Psoas muscle (tissue), 8 donors: Measurements from ENCODE around the gene ZNF526. TPM values are rescaled to one million over a fixed set of nuclear protein-coding genes. Genes with fewer than 3 reads are reported as not detected.

Experiments
- ATAC-seq, 4 donors: fragments of 200-7000 bp; cut with Tn5 transposase; one replicate each; pipeline ENCODE4 v1.9.1; 2020; ENCODE audit warnings: moderate library complexity in 3 of 4, mild to moderate bottlenecking in 2 of 4
- DNase-seq, 2 donors: peaks; one replicate each; pipeline ENCODE4 v3.0.0-alpha.2; 2020
- H3K27ac ChIP-seq: fragments of 200-600 bp; one replicate; pipeline ENCODE4 v1.8.0; 2022
- H3K27me3 ChIP-seq, 3 donors: fragments of 200-600 bp in 1 of 3; one replicate each; pipeline versions ENCODE4 v1.6.1 to v1.8.0; 2013 to 2022; ENCODE audit warnings: low read length in 2 of 3, mild to moderate bottlenecking in 2 of 3, moderate library complexity in 1 of 3; ENCODE audit not compliant: insufficient read depth in 3 of 3
- H3K36me3 ChIP-seq, 2 donors: fragments of 200-600 bp in 1 of 2; one replicate each; pipeline versions ENCODE4 v1.6.1 to v1.8.0; 2013 to 2022; ENCODE audit warnings: low read depth in 1 of 2, mild to moderate bottlenecking in 1 of 2, moderate library complexity in 1 of 2; ENCODE audit not compliant: insufficient read depth in 1 of 2
- H3K4me1 ChIP-seq: fragments of 200-600 bp; one replicate; pipeline ENCODE4 v1.8.0; 2022
- H3K4me3 ChIP-seq: fragments of 200-600 bp; one replicate; pipeline ENCODE4 v1.8.0; 2022; ENCODE audit warnings: mild to moderate bottlenecking
- H3K9me3 ChIP-seq: fragments of 200-600 bp; one replicate; pipeline ENCODE4 v1.8.0; 2022
- WGBS, 3 donors: extraction: QIAGEN DNeasy Blood & Tissue Kit; methylation state at CpG; one replicate each; pipeline versions ENCODE4 v1.1.6 to v1.1.7; 2013; 5-methylcytosine and 5-hydroxymethylcytosine counted together
- intact Hi-C, 2 donors: fragments of 100-400 bp; cut with DNase I; formaldehyde crosslinking; loops; one replicate each; pipeline versions ENCODE4 v1.11.0 to v1.14.2; 2022
- polyA plus RNA-seq, 3 donors: library from polyadenylated mRNA; stranded (reverse); fragments of 200-250 nt; gene quantifications; one replicate each; pipeline ENCODE4 v1.2.3, GENCODE V29; 2013
- total RNA-seq, 4 donors: library from RNA; stranded (reverse); fragmentation: NEBNext Ultra II Directional in 2 of 4; extraction: Animal tissue kit (Norgen Biotek cat#: 25700) in 2 of 4; gene quantifications; one replicate each; pipeline versions ENCODE4 v1.2.1 to v1.2.4, GENCODE V29; 2021 to 2023
- TF ChIP-seq, protein P1 (sequence below): fragments of 200-600 bp; IDR thresholded peaks from one replicate; pipeline ENCODE4 v1.8.0; 2022; ENCODE audit warnings: antibody characterized with exemption
- donor health status: healthy with polysubstance abuse.
- donor health status: DM: no; HTN: no; CAD: no; lungs with moderate emphysema.
- donor health status: Bipolar disorder and iron deficiency.
- donor health status: healthy.
- donor health status: DM: yes; HTN: yes; CAD: no.
- donor health status: DM: no; HTN: no; CAD: no.
- donor health status: DM: no; HTN: no; CAD: no.
- donor health status: DM: yes; HTN: yes; CAD: no.

The ZNF526 gene
- total and polyA plus RNA-seq, 7 donors, result 3.4 to 7.9 (median 5.9) TPM

DNA sequence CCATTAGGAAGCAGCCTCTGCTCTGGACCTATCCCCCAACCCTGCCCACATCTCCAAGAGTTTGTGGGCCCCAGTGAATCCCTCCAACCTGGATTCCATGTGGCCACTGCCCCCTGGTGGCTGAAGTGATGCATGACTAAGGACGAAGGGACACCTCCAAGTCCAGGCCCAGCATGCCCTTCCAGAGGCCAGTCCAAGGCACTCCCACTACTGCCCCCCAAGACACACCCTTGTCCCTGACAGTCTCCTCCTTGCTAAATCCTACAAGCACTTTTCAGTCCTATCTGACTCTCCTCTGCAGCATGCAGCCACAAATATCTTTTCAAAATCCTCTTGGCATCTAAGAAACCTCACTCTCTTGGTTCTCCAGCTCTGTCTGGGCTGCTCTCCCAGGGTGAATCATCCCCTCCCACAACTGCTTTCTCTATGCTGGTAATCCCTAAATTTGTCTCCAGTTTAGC, 35.7 kb upstream of the ZNF526 start:
- no peaks in the 10 kb centered on the region for H3K36me3 ChIP-seq
- H3K4me1 ChIP-seq, result no peaks in the 10 kb centered on the region
- H3K4me3 ChIP-seq, result no peak overlapping the region
- peak; percentile 72 to 80 for DNase-seq
- 0 to 20% (median 5%) methylated on average over 1 of the region's 1 CpG for WGBS, 3 donors
- TF ChIP-seq, protein P1, sequence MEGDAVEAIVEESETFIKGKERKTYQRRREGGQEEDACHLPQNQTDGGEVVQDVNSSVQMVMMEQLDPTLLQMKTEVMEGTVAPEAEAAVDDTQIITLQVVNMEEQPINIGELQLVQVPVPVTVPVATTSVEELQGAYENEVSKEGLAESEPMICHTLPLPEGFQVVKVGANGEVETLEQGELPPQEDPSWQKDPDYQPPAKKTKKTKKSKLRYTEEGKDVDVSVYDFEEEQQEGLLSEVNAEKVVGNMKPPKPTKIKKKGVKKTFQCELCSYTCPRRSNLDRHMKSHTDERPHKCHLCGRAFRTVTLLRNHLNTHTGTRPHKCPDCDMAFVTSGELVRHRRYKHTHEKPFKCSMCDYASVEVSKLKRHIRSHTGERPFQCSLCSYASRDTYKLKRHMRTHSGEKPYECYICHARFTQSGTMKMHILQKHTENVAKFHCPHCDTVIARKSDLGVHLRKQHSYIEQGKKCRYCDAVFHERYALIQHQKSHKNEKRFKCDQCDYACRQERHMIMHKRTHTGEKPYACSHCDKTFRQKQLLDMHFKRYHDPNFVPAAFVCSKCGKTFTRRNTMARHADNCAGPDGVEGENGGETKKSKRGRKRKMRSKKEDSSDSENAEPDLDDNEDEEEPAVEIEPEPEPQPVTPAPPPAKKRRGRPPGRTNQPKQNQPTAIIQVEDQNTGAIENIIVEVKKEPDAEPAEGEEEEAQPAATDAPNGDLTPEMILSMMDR, result peak; percentile 76
- peaks cover 3 to 39% (median 3%) of the 10 kb centered on the region in 3 donors for H3K27me3 ChIP-seq
- intact Hi-C loops, result loop anchor here in 1 of 2 donors (2.0 kb wide), 2 partner anchors 52 to 76 kb away; partner anchors contain the start of gene POU2F2
- H3K27ac ChIP-seq, result no peak overlapping the region
- no peaks in the 10 kb centered on the region for H3K9me3 ChIP-seq
- ATAC-seq, result peak; percentile 46 to 78 (median 66)

DNA sequence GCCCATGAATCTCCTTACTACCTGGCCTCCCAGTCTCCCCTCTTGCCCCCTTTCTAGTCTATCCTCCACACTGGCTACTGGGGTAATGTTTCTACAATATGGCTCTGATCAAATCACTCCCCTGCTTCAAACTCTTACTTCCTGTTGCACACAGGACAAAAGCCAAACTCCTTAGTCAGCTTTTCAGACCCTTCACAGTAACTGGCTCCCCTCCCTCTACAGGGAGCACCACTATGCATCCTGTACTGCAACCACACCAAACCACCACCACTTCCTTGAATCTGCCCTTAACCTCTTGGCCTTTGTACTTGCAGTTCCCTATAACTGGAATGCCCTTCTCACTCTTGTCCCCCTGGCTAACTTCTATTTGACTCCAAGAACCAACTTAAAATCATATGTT, 34.8 kb upstream of the ZNF526 start:
- TF ChIP-seq, protein P1, result no peak
- H3K27me3 ChIP-seq, result peaks cover 2 to 31% (median 3%) of the 10 kb centered on the region in 3 donors
- no peak overlapping the region for H3K4me3 ChIP-seq
- DNase-seq (no peak), ATAC-seq (no peak)
- H3K9me3 ChIP-seq, result no peaks in the 10 kb centered on the region
- intact Hi-C loops, result loop anchor here in 1 of 2 donors (2.0 kb wide), 2 partner anchors 52 to 76 kb away; partner anchors contain the start of gene POU2F2
- no peaks in the 10 kb centered on the region for H3K36me3 ChIP-seq
- H3K27ac ChIP-seq, result no peak overlapping the region
- no peaks in the 10 kb centered on the region for H3K4me1 ChIP-seq

DNA sequence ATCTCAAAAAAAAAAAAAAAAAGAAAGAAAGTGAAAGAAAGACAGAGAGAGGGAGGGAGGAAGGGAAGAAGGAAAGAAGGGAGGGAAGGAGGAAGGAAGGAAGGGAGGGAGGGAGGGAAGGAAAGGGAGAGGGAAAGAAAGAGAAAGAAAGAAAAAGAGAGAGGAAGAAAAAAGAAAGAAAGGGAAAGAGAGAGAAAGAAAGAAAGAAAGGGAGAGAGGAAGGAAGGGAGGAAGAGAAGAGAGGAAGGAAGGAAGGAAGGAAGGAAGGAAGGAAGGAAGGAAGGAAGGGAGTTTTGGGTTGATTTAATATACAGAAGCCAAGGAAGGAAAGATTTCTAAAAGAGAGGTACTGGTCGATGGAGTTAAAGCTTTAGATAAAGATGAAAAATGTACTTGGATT, 31.4 kb upstream of the ZNF526 start:
- DNase-seq, result no peak
- Histone ChIP-seq H3K36me3 (no peaks in the 10 kb centered on the region), H3K27me3 (peaks cover 0 to 3% (median 0%) of the 10 kb centered on the region in 3 donors), H3K9me3 (peaks cover 5% of the 10 kb centered on the region), H3K4me1 (no peaks in the 10 kb centered on the region), H3K4me3 (no peak overlapping the region), H3K27ac (no peak overlapping the region)
- no peak for ATAC-seq
- TF ChIP-seq, protein P1, result no peak
- 70 to 78% (median 73%) methylated on average over 1 of the region's 1 CpG for WGBS, 3 donors
- intact Hi-C loops, result no loop called here

DNA sequence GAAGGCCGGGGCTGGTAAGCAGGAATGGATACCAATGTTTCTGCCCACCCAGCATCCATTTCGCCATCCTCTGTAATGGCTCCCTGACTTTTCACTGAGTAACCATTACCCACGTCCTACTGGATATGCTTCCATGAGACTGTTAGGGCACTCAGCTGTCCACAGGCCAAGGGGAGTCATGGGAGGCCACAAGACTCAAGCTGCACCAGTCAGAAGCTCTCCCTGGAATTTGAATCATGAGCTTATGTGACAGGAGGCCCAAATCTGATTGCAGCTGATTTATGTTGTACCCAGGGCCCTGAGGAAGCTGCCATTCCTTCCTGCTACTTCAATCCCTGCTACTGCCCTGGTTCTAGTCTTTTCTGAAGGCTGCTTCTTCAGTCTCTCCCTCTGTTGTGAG, 31.0 kb upstream of the ZNF526 start:
- peaks cover 6% of the 10 kb centered on the region for H3K9me3 ChIP-seq
- no peak for ATAC-seq

More for the DNA sequence above, 31.0 kb upstream of the ZNF526 start:
- Histone ChIP-seq H3K27me3 (peaks cover 0 to 3% (median 0%) of the 10 kb centered on the region in 3 donors), H3K36me3 (no peaks in the 10 kb centered on the region), H3K4me1 (no peaks in the 10 kb centered on the region), H3K4me3 (no peak overlapping the region), H3K27ac (no peak overlapping the region)
- no peak for DNase-seq
- TF ChIP-seq, protein P1, result no peak
- intact Hi-C loops, result no loop called here
- WGBS, 3 donors, result 52 to 61% (median 55%) methylated on average over 3 of the region's 3 CpGs
